Left lung (tissue), 10 donors: ENCODE data around the gene PCK1. TPM values are rescaled to one million over a fixed set of nuclear protein-coding genes. Genes with fewer than 3 reads are reported as not detected.

Experiments
- ATAC-seq: fragments of 200-7000 bp; cut with Tn5 transposase; one replicate; pipeline ENCODE4 v1.9.1; 2020; ENCODE audit warnings: moderate library complexity
- DNase-seq, 4 donors: peaks; one replicate each; pipeline ENCODE4 v3.0.0-alpha.2; 2013 to 2020
- H3K27ac ChIP-seq, 2 donors: fragments of 200-600 bp; sonication (generic) in 1 of 2; one replicate each; pipeline versions ENCODE4 v1.5.0 to v1.8.0; 2020 to 2021
- H3K27me3 ChIP-seq, 2 donors: fragments of 200-600 bp; sonication (generic) in 1 of 2; one replicate each; pipeline versions ENCODE4 v1.5.0 to v1.8.0; 2020 to 2021
- H3K36me3 ChIP-seq, 2 donors: fragments of 200-600 bp; sonication (generic) in 1 of 2; one replicate each; pipeline versions ENCODE4 v1.5.0 to v1.8.0; 2020 to 2021
- H3K4me1 ChIP-seq, 2 donors: fragments of 200-600 bp; one replicate each; pipeline ENCODE4 v1.8.0; 2021
- H3K4me3 ChIP-seq, 2 donors: fragments of 200-600 bp; sonication (generic) in 1 of 2; one replicate each; pipeline versions ENCODE4 v1.5.0 to v1.8.0; 2020 to 2021; ENCODE audit warnings: mild to moderate bottlenecking in 1 of 2
- H3K9me3 ChIP-seq, 2 donors: fragments of 200-600 bp; sonication (generic) in 1 of 2; one replicate each; pipeline versions ENCODE4 v1.5.0 to v1.8.0; 2020 to 2021
- intact Hi-C, 2 donors: fragments of 100-400 bp; cut with DNase I; formaldehyde crosslinking; loops; one replicate each; pipeline versions ENCODE4 v1.11.2 to v1.14.2; 2022
- polyA plus RNA-seq, 6 donors: library from polyadenylated mRNA; unstranded; fragments of 120-200 nt; gene quantifications; one replicate each; pipeline ENCODE4 v1.2.1, GENCODE V29; 2013; ENCODE audit not compliant: insufficient read length in 6 of 6
- total RNA-seq, 2 donors: library from RNA; stranded (reverse); fragmentation: NEBNext Ultra II Directional; extraction: Animal tissue kit (Norgen Biotek cat#: 25700); gene quantifications; one replicate each; pipeline ENCODE4 v1.2.1, GENCODE V29; 2021
- TF ChIP-seq, protein P1 (sequence below), 2 donors: fragments of 200-600 bp; sonication (generic) in 1 of 2; IDR thresholded peaks; one replicate each; pipeline versions ENCODE4 v1.5.0 to v1.8.0; 2021; ENCODE audit warnings: antibody characterized with exemption in 2 of 2
- donor health status: DM: no; HTN: yes; CAD: no.
- donor health status: DM: no; HTN: no; CAD: no.

PCK1 gene
- total and polyA plus RNA-seq, 8 donors = 0.08 to 0.41 (median 0.29) TPM; not detected in 2

DNA sequence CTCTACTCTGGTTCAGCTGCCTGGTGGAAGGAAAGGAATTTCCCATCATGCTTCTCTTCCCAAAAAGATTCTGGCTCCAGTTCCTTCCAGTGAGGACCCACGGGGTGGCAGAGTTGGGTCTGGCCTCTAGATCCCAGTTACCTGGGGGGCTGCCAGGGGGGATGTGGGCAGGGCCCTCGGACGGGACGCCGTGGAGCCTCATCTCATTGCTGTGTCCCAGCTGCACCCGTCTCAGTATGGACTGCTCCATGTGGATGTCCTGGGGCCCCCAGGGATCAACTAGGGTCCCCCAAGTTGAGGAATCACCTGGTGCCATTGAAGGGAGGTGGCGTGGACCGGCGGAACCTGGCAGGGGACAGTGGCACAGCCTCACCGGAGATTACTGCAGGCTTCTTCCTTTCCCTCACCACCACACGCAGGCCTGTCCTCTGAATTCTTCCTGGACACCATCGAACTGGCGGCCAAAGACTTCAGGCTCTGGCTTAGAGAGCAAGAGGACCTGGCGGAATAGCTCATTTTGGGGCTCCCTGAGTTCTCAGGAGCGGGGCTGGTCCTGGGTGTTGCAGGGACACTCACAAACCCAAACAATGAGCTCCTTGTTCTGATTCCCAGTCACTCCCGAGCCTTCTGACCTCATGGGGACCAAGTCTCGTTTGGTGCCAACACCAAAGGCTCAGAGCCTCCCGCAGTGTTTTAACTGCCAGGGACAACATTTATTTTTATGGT, 50.8 kb downstream of the PCK1 start:
- TF ChIP-seq, protein P1, sequence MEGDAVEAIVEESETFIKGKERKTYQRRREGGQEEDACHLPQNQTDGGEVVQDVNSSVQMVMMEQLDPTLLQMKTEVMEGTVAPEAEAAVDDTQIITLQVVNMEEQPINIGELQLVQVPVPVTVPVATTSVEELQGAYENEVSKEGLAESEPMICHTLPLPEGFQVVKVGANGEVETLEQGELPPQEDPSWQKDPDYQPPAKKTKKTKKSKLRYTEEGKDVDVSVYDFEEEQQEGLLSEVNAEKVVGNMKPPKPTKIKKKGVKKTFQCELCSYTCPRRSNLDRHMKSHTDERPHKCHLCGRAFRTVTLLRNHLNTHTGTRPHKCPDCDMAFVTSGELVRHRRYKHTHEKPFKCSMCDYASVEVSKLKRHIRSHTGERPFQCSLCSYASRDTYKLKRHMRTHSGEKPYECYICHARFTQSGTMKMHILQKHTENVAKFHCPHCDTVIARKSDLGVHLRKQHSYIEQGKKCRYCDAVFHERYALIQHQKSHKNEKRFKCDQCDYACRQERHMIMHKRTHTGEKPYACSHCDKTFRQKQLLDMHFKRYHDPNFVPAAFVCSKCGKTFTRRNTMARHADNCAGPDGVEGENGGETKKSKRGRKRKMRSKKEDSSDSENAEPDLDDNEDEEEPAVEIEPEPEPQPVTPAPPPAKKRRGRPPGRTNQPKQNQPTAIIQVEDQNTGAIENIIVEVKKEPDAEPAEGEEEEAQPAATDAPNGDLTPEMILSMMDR (IDR thresholded peaks at IDR 0.05) = no peak
- Histone ChIP-seq H3K4me3 (no peak overlapping the region), H3K4me1 (no peaks in the 10 kb centered on the region), H3K27ac (no peak overlapping the region), H3K27me3 (peaks cover 0 to 23% of the 10 kb centered on the region in 2 donors), H3K36me3 (peaks cover 0 to 4% of the 10 kb centered on the region in 2 donors), H3K9me3 (no peaks in the 10 kb centered on the region)
- ATAC-seq (no peak), DNase-seq (peak in 1 of 4 donors; percentile 43)
- intact Hi-C loops = no loop called here

DNA sequence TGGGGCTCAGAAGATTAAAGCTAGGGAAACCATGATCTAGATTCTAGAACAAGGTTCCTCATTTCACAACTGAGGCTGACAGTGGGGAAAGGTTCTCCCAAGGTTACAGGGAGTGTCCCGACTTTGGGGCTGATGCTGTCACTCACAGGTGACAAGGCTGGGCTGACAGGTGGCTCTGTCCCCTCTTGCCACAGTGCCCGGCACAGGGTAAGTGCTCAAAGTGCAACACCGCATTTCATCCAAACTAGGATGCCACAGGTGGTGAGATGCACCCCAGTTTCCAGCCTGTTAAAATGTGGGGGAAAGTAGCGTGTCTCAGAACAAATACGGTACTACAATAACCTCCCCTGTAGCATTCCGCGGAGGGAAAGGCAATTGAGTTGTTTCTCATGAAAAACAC, 51.5 kb downstream of the PCK1 start:
- TF ChIP-seq, protein P1 (IDR thresholded peaks at IDR 0.05) = no peak
- Histone ChIP-seq H3K9me3 (no peaks in the 10 kb centered on the region), H3K36me3 (peaks cover 0 to 4% of the 10 kb centered on the region in 2 donors), H3K27me3 (peaks cover 0 to 23% of the 10 kb centered on the region in 2 donors), H3K4me3 (no peak overlapping the region), H3K27ac (no peak overlapping the region), H3K4me1 (peaks cover 0 to 3% of the 10 kb centered on the region in 2 donors)
- intact Hi-C loops = no loop called here
- DNase-seq (peak in 1 of 4 donors; percentile 27), ATAC-seq (no peak)

DNA sequence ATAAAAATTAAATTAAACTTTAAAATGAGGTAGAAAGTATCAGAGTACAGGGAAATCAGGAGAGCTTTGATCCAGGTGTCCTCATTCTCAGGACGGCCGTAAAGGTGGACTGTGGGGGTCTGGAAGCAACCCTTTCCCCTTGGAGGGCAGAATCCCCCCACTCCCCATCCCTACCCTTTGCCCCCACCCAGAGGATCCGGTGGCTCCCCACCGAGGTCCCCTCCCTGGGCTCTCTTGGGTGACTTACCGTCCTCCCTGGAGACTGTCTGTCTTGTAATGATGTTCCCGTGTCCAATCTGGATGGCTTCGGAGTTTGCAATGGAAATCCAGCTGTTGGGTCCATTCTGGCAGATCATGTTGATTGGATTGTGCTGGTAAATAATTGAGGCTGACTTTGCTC, 52.0 kb downstream of the PCK1 start:
- Histone ChIP-seq H3K27me3 (peaks cover 0 to 23% of the 10 kb centered on the region in 2 donors), H3K36me3 (peaks cover 0 to 4% of the 10 kb centered on the region in 2 donors), H3K27ac (no peak overlapping the region), H3K4me3 (no peak overlapping the region), H3K4me1 (peaks cover 0 to 8% of the 10 kb centered on the region in 2 donors), H3K9me3 (no peaks in the 10 kb centered on the region)
- intact Hi-C loops = no loop called here
- TF ChIP-seq, protein P1 (IDR thresholded peaks at IDR 0.05) = no peak
- peak in 1 of 4 donors; percentile 41 for DNase-seq
- ATAC-seq = no peak

DNA sequence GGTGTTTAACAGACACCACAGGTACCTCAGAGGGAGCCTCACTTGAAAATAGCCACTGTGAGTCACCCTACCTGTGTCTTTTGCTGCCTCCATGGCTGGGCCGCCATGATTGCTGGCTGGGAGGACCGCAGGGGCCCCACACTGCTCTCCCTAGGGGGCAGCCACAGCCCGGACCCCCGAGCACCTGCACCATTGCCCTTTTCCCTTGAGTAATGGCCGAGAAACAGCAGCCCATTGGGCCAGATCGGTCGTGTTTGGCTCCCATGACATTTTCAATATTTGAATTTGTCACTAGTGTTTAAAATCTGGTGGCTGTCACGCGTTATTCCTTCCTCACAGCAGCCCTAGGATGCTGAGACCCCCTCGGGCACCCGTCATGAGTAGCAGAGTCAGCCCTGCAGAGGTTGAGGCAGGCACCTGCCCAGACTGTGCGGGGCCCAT, 52.6 kb downstream of the PCK1 start:
- peaks cover 0 to 4% of the 10 kb centered on the region in 2 donors for H3K36me3 ChIP-seq
- intact Hi-C loops = no loop called here
- H3K9me3 ChIP-seq = no peaks in the 10 kb centered on the region
- DNase-seq = peak in 1 of 4 donors; percentile 69
- TF ChIP-seq, protein P1 (IDR thresholded peaks at IDR 0.05) = no peak
- H3K4me3 ChIP-seq = no peak overlapping the region
- peaks cover 0 to 18% of the 10 kb centered on the region in 2 donors for H3K27me3 ChIP-seq
- H3K27ac ChIP-seq = no peak overlapping the region
- ATAC-seq = no peak
- H3K4me1 ChIP-seq = peaks cover 0 to 14% of the 10 kb centered on the region in 2 donors
